PFSK-1 (cell line): ENCODE measurements around the gene MTERF4.

ENCODE experiments used
- FOXP2 ChIP-seq: optimal IDR thresholded peaks from 2 replicates; pipeline ENCODE3; 2011; ENCODE audit warnings: borderline replicate concordance, control low read depth, inconsistent platforms; ENCODE audit not compliant: insufficient read depth; ENCODE audit errors: extremely low read length, extremely low read depth
- POLR2AphosphoS5 ChIP-seq: IDR thresholded peaks from 2 replicates; pipeline ENCODE4 v1.6.1; 2012; ENCODE audit warnings: low read depth, mild to moderate bottlenecking, control low read depth, low read length, moderate library complexity
- REST ChIP-seq, 2 experiments: IDR thresholded peaks; 2 replicates each; pipeline versions ENCODE4 v1.6.1 to v1.8.0; 2011 to 2012; ENCODE audit warnings: low read depth in 2 of 2, low read length in 2 of 2, control low read depth in 1 of 2, inconsistent platforms in 1 of 2, mild to moderate bottlenecking in 1 of 2, moderate library complexity in 1 of 2; ENCODE audit not compliant: insufficient read depth in 1 of 2
- SIN3A ChIP-seq: IDR thresholded peaks from 2 replicates; pipeline ENCODE4 v1.6.1; 2012; ENCODE audit warnings: mild to moderate bottlenecking, low read length, moderate library complexity, borderline replicate concordance; ENCODE audit not compliant: insufficient read depth
- TAF1 ChIP-seq: IDR thresholded peaks from 2 replicates; pipeline ENCODE4 v1.6.1; 2012; ENCODE audit warnings: low read length, control low read depth, borderline replicate concordance; ENCODE audit not compliant: insufficient read depth

Gene MTERF4

GRCh38 chr2:241048149-241048948 lies 53.7 kb downstream of the MTERF4 start:
- TF ChIP-seq POLR2AphosphoS5: no peak
- TF ChIP-seq TAF1: no peak
- no peak for TF ChIP-seq REST (IDR thresholded peaks at IDR 0.05; ENCODE audit: insufficient read depth in 1 of 2, low read depth in 2 of 2, low read length in 2 of 2)
- TF ChIP-seq FOXP2: no peak
- TF ChIP-seq SIN3A: no peak

- no peak for TF ChIP-seq FOXP2
- TF ChIP-seq REST (IDR thresholded peaks at IDR 0.05; ENCODE audit: insufficient read depth in 1 of 2, low read depth in 2 of 2, low read length in 2 of 2): no peak
- TF ChIP-seq POLR2AphosphoS5: no peak
- no peak for TF ChIP-seq TAF1
- no peak for TF ChIP-seq SIN3A
Observed at GRCh38 chr2:241047253-241048010, 54.7 kb downstream of the MTERF4 start.
